GM12878 (cell line): ENCODE data around the gene PLEKHS1.

Source experiments
- JUND ChIP-seq: IDR thresholded peaks from 2 replicates; pipeline ENCODE4 v1.6.1; 2012; ENCODE audit warnings: low read depth, mild to moderate bottlenecking, low read length, improper control_type of control experiment, moderate library complexity
- TF ChIP-seq, protein P1 (sequence below): IDR thresholded peaks from 2 replicates; pipeline ENCODE4 v1.6.1; 2012; ENCODE audit warnings: low read depth, low read length, improper control_type of control experiment
- TF ChIP-seq, protein P2 (sequence below), 3 experiments: IDR thresholded peaks in 2 of 3; conservative IDR thresholded peaks in 1 of 3; 2 replicates each; pipeline ENCODE4 v1.5.1; 2011; ENCODE audit warnings: low read depth in 3 of 3, low read length in 3 of 3, mild to moderate bottlenecking in 3 of 3, control low read depth in 2 of 3, moderate library complexity in 2 of 3, inconsistent platforms in 1 of 3, mixed read lengths in 1 of 3; ENCODE audit not compliant: control insufficient read depth in 2 of 3, insufficient read depth in 1 of 3; ENCODE audit errors: extremely low read depth in 1 of 3

DNA sequence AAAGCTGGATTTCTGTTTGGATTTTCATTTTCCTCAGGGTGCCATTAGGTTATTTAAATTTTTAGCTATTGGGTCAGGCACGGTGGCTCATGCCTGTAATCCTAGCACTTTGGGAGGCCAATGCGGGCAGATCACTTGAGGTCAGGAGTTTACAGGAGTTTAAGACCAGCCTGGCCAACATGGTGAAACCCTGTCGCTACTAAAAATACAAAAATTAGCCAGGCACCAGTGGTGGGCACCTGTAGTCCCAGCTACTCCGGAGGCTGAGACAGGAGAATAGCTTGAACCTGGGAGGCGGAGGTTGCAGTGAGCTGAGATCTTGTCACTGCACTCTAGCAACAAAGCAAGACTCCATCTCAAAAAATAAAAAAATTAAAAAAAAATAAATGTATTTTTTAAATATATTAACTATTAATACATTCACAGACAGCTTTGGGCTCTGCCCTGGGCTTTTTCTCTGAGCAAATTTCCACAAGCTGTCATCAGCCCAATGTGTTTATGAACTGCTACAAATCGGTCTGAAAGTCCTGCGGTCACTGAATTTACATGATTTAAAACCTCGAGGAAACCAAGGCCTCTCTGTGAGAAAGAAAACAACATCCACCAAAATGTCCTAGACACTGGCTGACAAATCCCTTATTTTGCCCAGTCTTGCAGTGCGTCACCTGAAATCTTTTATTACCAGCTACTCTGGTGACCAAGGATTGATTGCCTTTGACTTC lies 19.2 kb upstream of the PLEKHS1 start:
- TF ChIP-seq, protein P1, sequence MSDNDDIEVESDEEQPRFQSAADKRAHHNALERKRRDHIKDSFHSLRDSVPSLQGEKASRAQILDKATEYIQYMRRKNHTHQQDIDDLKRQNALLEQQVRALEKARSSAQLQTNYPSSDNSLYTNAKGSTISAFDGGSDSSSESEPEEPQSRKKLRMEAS, result no peak
- TF ChIP-seq, protein P2, sequence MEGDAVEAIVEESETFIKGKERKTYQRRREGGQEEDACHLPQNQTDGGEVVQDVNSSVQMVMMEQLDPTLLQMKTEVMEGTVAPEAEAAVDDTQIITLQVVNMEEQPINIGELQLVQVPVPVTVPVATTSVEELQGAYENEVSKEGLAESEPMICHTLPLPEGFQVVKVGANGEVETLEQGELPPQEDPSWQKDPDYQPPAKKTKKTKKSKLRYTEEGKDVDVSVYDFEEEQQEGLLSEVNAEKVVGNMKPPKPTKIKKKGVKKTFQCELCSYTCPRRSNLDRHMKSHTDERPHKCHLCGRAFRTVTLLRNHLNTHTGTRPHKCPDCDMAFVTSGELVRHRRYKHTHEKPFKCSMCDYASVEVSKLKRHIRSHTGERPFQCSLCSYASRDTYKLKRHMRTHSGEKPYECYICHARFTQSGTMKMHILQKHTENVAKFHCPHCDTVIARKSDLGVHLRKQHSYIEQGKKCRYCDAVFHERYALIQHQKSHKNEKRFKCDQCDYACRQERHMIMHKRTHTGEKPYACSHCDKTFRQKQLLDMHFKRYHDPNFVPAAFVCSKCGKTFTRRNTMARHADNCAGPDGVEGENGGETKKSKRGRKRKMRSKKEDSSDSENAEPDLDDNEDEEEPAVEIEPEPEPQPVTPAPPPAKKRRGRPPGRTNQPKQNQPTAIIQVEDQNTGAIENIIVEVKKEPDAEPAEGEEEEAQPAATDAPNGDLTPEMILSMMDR (IDR thresholded peaks at IDR 0.05 in 2 of 3, conservative IDR thresholded peaks at IDR 0.05 in 1 of 3; ENCODE audit: control insufficient read depth in 2 of 3, extremely low read depth in 1 of 3, insufficient read depth in 1 of 3, low read depth in 3 of 3, low read length in 3 of 3), result no peak
- no peak for TF ChIP-seq JUND
